Aorta (tissue), 5 donors: ENCODE data around the gene UQCRC1. TPM values are rescaled to one million over a fixed set of nuclear protein-coding genes. Genes with fewer than 3 reads are reported as not detected.

ENCODE experiments used
- ATAC-seq: fragments of 200-7000 bp; cut with Tn5 transposase; one replicate; pipeline ENCODE4 v1.9.1; 2022; ENCODE audit warnings: moderate library complexity; ENCODE audit not compliant: low FRiP score
- DNase-seq, 2 donors: peaks; one replicate each; pipeline ENCODE4 v3.0.0-alpha.2; 2020
- H3K27ac ChIP-seq, 2 donors: one replicate each; pipeline ENCODE4 v1.5.1; 2013; ENCODE audit warnings: low read length in 2 of 2, mild to moderate bottlenecking in 2 of 2, moderate library complexity in 2 of 2, control low read depth in 1 of 2, inconsistent platforms in 1 of 2, low read depth in 1 of 2
- H3K27me3 ChIP-seq, 2 donors: one replicate each; pipeline ENCODE4 v1.6.1; 2013; ENCODE audit warnings: control low read depth in 1 of 2, low read length in 1 of 2, mild to moderate bottlenecking in 1 of 2, moderate library complexity in 1 of 2; ENCODE audit not compliant: insufficient read depth in 2 of 2, control insufficient read depth in 1 of 2
- H3K36me3 ChIP-seq, 2 donors: one replicate each; pipeline ENCODE4 v1.6.1; 2013; ENCODE audit warnings: control low read depth in 1 of 2, low read length in 1 of 2, mild to moderate bottlenecking in 1 of 2; ENCODE audit not compliant: insufficient read depth in 2 of 2, control insufficient read depth in 1 of 2
- H3K4me1 ChIP-seq, 2 donors: one replicate each; pipeline ENCODE4 v1.6.1; 2013; ENCODE audit warnings: low read length in 2 of 2, control low read depth in 1 of 2, mild to moderate bottlenecking in 1 of 2, moderate library complexity in 1 of 2; ENCODE audit not compliant: insufficient read depth in 2 of 2, control insufficient read depth in 1 of 2
- H3K4me3 ChIP-seq, 2 donors: one replicate each; pipeline ENCODE4 v1.5.1; 2013; ENCODE audit warnings: low read length in 2 of 2, control low read depth in 1 of 2, mild to moderate bottlenecking in 1 of 2
- H3K9me3 ChIP-seq: one replicate; pipeline ENCODE4 v1.6.1; 2013; ENCODE audit warnings: mild to moderate bottlenecking, low read length; ENCODE audit not compliant: control insufficient read depth
- WGBS, 2 donors: extraction: QIAGEN DNeasy Blood & Tissue Kit; methylation state at CpG; one replicate each; pipeline ENCODE4 v1.1.7; 2013; 5-methylcytosine and 5-hydroxymethylcytosine counted together
- intact Hi-C, 2 donors: fragments of 100-400 bp; cut with DNase I; formaldehyde crosslinking; loops; one replicate each; pipeline versions ENCODE4 v1.14.2 to v1.15.0; 2022
- polyA plus RNA-seq, 2 donors: library from polyadenylated mRNA; stranded (reverse); fragments of 200-250 nt; gene quantifications; one replicate each; pipeline ENCODE4 v1.2.3, GENCODE V29; 2013
- total RNA-seq, 2 donors: library from RNA; stranded (reverse); fragmentation: NEBNext Ultra II Directional; extraction: Animal tissue kit (Norgen Biotek cat#: 25700); gene quantifications; one replicate each; pipeline ENCODE4 v1.2.1, GENCODE V29; 2021
- donor health status: healthy with polysubstance abuse.
- donor health status: Bipolar disorder and iron deficiency.
- donor health status: DM: no; HTN: no; CAD: no.
- donor health status: DM: no; HTN: no; CAD: no.
- donor health status: DM: yes; HTN: yes; CAD: no.

UQCRC1 gene
- total and polyA plus RNA-seq, 4 donors, result 95.6 to 203 (median 146) TPM

DNA sequence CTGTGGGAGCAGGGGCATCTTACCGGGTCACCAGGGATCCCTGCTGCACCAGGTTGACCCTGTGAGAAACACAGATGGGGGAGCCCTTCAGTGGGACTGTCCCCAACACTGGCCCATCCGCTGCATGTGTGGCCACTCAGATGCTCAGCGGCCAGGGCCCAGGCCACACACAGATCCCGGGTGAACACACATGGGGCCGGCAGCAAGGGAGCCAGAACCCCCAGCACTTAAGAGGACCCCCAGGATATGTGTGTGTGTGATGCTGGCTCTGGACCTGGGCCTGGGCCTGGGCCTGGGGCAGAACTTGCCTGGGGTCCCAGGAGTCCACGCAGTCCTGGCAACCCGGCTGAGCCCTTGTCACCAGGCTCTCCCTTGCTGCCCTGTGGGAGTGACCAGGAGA lies 41.0 kb downstream of the UQCRC1 start:
- Histone ChIP-seq H3K4me1 (no peaks in the 10 kb centered on the region), H3K36me3 (no peaks in the 10 kb centered on the region), H3K27ac (no peak overlapping the region), H3K4me3 (no peak overlapping the region), H3K9me3 (no peaks in the 10 kb centered on the region), H3K27me3 (no peaks in the 10 kb centered on the region)
- ATAC-seq (no peak), DNase-seq (no peak)
- intact Hi-C loops, result no loop called here
- WGBS, 2 donors, result 94 to 99% methylated on average over 7 of the region's 7 CpGs

DNA sequence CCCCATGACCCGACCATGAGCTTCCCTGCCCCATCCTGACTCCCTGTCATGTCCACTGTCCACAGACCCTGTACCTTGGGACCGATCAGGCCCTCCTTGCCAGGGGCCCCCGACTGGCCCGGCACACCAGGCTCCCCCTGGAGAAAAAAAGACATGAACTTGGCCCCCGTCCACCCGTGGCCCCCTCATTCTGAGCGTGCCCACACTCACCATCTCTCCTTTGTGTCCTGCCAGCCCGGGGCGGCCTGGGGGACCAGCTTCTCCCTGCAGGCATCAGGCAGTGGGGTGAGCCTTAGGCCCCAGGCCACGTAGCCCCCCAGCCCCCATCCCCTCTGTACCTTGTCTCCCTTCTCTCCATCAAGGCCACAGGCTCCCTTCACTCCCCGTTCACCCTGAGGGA lies 41.9 kb downstream of the UQCRC1 start:
- no peak overlapping the region for H3K4me3 ChIP-seq
- no peaks in the 10 kb centered on the region for H3K9me3 ChIP-seq
- WGBS, 2 donors, result 89 to 91% methylated on average over 11 of the region's 11 CpGs
- H3K36me3 ChIP-seq, result no peaks in the 10 kb centered on the region
- intact Hi-C loops, result no loop called here
- ATAC-seq (no peak), DNase-seq (no peak)
- H3K4me1 ChIP-seq, result no peaks in the 10 kb centered on the region
- H3K27ac ChIP-seq, result no peak overlapping the region
- H3K27me3 ChIP-seq, result no peaks in the 10 kb centered on the region

DNA sequence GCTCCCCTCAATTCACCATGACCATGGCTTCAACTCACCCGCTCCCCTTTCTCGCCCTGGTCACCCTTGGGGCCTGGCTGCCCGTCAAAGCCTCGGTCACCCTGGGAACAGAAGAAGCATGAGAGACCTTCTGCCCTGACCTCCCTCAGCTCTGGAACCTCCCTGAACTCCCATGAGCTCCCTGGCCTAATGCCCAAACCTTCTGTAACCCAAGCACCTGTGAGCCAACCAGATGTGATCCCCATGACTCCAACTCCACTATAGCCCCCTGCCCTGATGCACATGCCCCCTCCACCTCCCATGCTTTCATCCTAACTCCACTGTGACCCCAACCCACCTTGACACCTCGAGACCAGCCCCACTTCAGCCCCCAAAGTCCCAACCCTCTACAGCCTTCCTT lies 42.4 kb downstream of the UQCRC1 start:
- Histone ChIP-seq H3K9me3 (no peaks in the 10 kb centered on the region), H3K27ac (no peak overlapping the region), H3K4me1 (no peaks in the 10 kb centered on the region), H3K4me3 (no peak overlapping the region), H3K36me3 (no peaks in the 10 kb centered on the region), H3K27me3 (no peaks in the 10 kb centered on the region)
- DNase-seq (no peak), ATAC-seq (no peak)
- 94 to 96% methylated on average over 5 of the region's 5 CpGs for WGBS, 2 donors
- intact Hi-C loops, result no loop called here

DNA sequence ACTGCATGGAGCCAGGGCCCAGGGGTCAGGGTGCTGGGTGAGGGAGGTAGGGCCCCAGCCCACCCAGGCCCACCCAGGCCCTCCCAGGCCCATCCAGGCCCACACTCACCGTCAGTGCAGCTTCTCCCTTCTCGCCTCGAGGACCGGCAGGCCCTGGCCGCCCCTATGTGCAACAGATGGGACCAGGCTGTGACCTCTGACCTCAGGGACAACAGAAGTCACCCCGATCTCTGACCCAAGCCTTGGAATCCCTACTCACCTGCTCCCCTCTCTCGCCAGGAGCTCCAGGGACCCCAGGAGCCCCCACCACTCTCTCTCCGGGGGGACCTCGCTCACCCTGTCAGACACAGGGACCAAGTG lies 43.1 kb downstream of the UQCRC1 start:
- intact Hi-C loops, result no loop called here
- ATAC-seq (no peak), DNase-seq (no peak)
- WGBS, 2 donors, result 82 to 94% methylated on average over 9 of the region's 9 CpGs
- H3K27me3 ChIP-seq, result no peaks in the 10 kb centered on the region
- H3K27ac ChIP-seq, result no peak overlapping the region
- H3K9me3 ChIP-seq, result no peaks in the 10 kb centered on the region
- no peak overlapping the region for H3K4me3 ChIP-seq
- H3K4me1 ChIP-seq, result no peaks in the 10 kb centered on the region
- no peaks in the 10 kb centered on the region for H3K36me3 ChIP-seq

DNA sequence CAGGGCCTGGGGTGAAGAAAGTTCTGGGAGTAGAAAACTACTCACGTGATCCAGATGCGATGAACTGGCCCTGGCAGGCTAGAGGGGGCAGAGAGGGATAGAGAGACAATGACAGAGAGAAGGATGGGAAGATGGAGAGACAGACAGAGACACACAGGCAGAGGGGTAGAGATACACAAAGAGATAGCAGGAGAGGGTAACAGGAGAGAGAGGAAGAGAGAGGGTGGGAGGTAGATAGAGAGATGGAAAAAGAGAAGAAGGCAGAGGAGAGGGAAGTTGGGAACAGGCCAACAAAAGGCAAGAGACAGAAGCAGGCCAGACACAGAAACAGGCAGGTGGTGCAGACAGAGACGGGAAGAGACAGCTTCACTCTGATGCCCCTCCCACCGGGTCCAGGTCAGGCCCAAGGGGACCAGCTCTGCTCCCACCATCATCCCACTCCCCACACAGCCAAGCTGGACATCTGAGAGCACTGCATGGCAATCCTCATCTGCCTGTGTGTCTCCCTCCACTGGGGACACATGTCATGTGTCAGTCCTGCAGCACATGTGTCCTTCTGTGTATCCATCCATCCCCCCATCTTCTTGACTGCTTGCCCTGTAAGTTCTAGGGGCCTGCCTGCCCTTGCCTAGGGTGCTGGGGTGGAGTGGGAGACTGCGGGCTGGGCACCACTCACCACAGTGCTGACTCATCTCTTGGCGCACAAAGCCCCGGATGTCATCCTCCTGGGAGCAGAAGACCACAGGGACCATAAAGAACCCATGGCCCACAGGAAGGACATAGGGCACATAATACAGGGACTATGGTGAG lies 43.6 kb downstream of the UQCRC1 start:
- intact Hi-C loops, result no loop called here
- no peak for ATAC-seq
- 69 to 74% methylated on average over 6 to 7 of the region's 7 CpGs for WGBS, 2 donors

DNA sequence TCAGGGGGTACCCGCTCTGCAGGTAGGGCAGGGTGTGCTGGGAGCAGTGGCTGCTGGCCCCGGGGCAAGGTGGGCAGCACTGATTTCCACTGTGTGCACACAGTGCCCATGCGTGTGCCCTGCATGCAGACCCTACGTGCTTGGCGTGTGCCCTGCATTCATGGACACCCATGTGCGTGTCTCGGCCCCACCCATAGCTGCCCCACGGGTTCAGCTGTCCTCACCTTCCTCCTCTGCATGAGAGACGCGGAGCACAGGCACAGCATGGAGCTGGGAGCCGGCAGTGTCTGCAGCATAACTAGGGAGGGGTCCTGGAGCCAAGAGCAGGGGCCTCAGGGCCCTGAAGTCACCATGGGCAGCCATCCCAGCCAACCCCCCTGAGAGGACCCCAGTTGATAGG lies 44.3 kb downstream of the UQCRC1 start:
- ATAC-seq, result no peak
- Histone ChIP-seq H3K27me3 (no peaks in the 10 kb centered on the region), H3K9me3 (no peaks in the 10 kb centered on the region), H3K36me3 (no peaks in the 10 kb centered on the region), H3K4me3 (no peak overlapping the region), H3K4me1 (peaks cover 0 to 2% of the 10 kb centered on the region in 2 donors), H3K27ac (no peak overlapping the region)
- intact Hi-C loops, result no loop called here
- WGBS, 2 donors, result 83 to 90% methylated on average over 11 of the region's 11 CpGs
- no peak for DNase-seq

More for the DNA sequence above, 43.6 kb downstream of the UQCRC1 start:
- H3K27ac ChIP-seq, result no peak overlapping the region
- no peaks in the 10 kb centered on the region for H3K4me1 ChIP-seq
- no peaks in the 10 kb centered on the region for H3K27me3 ChIP-seq
- H3K4me3 ChIP-seq, result no peak overlapping the region
- no peak for DNase-seq
- no peaks in the 10 kb centered on the region for H3K9me3 ChIP-seq
- no peaks in the 10 kb centered on the region for H3K36me3 ChIP-seq

DNA sequence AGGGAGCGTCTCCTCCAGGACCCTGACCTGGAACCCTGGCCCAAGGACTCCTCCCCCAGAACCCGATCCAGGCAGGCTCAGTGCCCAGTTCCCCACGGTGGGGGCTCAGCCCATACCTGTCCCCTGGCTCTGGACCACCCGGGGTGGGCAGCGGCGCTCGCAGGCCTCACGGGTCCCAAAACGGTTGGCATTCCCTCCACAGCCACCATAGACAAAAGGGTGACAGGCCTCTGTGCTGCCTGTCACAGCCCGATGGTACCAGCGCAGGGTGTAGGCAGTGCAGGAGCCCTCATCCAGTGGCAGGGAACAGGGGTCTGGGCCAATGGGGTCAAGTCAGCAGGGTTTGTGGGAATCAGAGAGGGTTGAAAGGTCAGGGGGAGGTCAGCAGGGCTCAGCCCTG lies 44.8 kb downstream of the UQCRC1 start:
- H3K27ac ChIP-seq, result no peak overlapping the region
- intact Hi-C loops, result no loop called here
- peaks cover 0 to 3% of the 10 kb centered on the region in 2 donors for H3K4me1 ChIP-seq
- DNase-seq (no peak), ATAC-seq (no peak)
- WGBS, 2 donors, result 85 to 92% methylated on average over 11 of the region's 11 CpGs
- H3K4me3 ChIP-seq, result no peak overlapping the region
- H3K36me3 ChIP-seq, result no peaks in the 10 kb centered on the region
- H3K27me3 ChIP-seq, result no peaks in the 10 kb centered on the region
- H3K9me3 ChIP-seq, result no peaks in the 10 kb centered on the region

DNA sequence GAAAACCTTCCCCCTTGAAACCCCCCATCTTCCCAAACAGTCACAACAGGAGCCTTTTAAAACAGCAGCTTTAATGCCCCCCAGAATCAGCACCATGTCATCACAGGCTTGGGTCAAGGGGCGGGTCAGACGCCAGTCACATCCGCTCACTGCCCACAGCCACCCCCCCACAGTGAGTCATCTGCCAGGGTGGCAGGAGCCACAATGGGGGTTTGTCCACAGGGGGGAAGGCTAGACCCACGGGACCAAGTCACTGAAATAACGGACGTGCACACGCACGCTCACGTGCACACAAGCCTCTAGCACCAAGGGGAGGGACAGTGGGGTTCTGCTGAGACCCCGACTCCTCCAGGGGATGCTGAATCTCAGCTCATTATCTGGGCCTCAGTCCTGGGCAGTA lies 45.4 kb downstream of the UQCRC1 start:
- ATAC-seq (no peak), DNase-seq (peak in 1 of 2 donors; percentile 85)
- no peak overlapping the region for H3K4me3 ChIP-seq
- no peaks in the 10 kb centered on the region for H3K27me3 ChIP-seq
- 76 to 78% methylated on average over 10 of the region's 10 CpGs for WGBS, 2 donors
- intact Hi-C loops, result no loop called here
- no peaks in the 10 kb centered on the region for H3K9me3 ChIP-seq
- H3K4me1 ChIP-seq, result peaks cover 0 to 3% of the 10 kb centered on the region in 2 donors
- no peak overlapping the region for H3K27ac ChIP-seq
- H3K36me3 ChIP-seq, result no peaks in the 10 kb centered on the region

DNA sequence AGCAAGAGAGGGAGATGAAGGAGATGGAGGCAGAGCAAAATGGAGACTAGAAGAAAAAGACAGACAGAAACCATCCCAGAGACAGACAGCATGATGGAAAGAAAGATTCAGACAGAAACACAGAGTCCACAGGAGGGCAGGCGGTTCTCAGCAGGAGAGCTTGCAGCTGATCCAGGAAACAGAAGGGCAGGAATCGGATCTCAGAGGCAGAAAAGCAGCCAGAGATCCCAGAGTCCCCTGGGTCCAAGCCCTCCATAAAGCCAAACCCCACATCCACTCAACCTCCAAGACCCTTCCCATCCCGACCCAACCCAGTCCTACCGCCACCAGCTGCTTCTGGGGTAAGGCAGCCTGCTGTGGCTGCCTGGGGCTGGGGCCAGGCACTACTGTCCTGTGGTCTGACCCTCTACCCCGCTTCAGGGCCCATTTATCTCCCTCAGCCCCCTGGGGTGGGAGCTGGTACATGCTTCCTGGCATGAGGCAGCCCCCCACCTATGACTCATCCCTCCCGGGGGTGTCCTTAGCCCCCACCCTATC lies 46.0 kb downstream of the UQCRC1 start, which contains the start of gene UCN2:
UCN2 (minus strand) TSS at position 400 of the 537 bp plus-strand sequence. CDS start 657 bp downstream, outside the sequence.
- intact Hi-C loops, result no loop called here
- Histone ChIP-seq H3K4me1 (peaks cover 0 to 3% of the 10 kb centered on the region in 2 donors), H3K27ac (no peak within 1 kb of the TSS), H3K36me3 (no peaks in the 10 kb centered on the region), H3K9me3 (no peaks in the 10 kb centered on the region), H3K4me3 (no peak within 1 kb of the TSS), H3K27me3 (no peaks in the 10 kb centered on the region)
- DNase-seq (no peak), ATAC-seq (no peak)
- 76 to 77% methylated on average over 6 of the region's 6 CpGs for WGBS, 2 donors
